Prostate gland (tissue), 2 donors: ENCODE data around the gene ROBO1.

Experiments
- POLR2AphosphoS5 ChIP-seq: sonication (generic); formaldehyde crosslinking; IDR thresholded peaks from one replicate; pipeline ENCODE4 v1.6.1; 2017; ENCODE audit warnings: antibody characterized with exemption
- TF ChIP-seq, protein P1 (sequence below), 4 experiments: fragments of 200-600 bp in 2 of 4; fragments of 450-650 bp in 2 of 4; sonication (generic) in 2 of 4; IDR thresholded peaks; 1 replicate in 3 of 4; 2 replicates in 1 of 4; pipeline ENCODE4 v1.5.1; 2016 to 2019; ENCODE audit warnings: antibody characterized with exemption in 4 of 4, mild to moderate bottlenecking in 2 of 4, moderate library complexity in 2 of 4

- TF ChIP-seq, protein P1, sequence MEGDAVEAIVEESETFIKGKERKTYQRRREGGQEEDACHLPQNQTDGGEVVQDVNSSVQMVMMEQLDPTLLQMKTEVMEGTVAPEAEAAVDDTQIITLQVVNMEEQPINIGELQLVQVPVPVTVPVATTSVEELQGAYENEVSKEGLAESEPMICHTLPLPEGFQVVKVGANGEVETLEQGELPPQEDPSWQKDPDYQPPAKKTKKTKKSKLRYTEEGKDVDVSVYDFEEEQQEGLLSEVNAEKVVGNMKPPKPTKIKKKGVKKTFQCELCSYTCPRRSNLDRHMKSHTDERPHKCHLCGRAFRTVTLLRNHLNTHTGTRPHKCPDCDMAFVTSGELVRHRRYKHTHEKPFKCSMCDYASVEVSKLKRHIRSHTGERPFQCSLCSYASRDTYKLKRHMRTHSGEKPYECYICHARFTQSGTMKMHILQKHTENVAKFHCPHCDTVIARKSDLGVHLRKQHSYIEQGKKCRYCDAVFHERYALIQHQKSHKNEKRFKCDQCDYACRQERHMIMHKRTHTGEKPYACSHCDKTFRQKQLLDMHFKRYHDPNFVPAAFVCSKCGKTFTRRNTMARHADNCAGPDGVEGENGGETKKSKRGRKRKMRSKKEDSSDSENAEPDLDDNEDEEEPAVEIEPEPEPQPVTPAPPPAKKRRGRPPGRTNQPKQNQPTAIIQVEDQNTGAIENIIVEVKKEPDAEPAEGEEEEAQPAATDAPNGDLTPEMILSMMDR (IDR thresholded peaks at IDR 0.05) = no peak
- TF ChIP-seq POLR2AphosphoS5 = no peak
Measured at GRCh38 chr3:79424811-79425210, 343.0 kb downstream of the ROBO1 start.
